ENCODE data around the gene TFPT. TPM values are rescaled to one million over a fixed set of nuclear protein-coding genes. Genes with fewer than 3 reads are reported as not detected.
A peak's percentile ranks its signal among the peaks of the same experiment; 100 is the strongest.

Gene TFPT
- total and polyA plus RNA-seq, 2 of the 13 experiments (the other 11 are each of a cell fraction or from before 2014, with no cell fraction given): 8.4 to 10.7 TPM

GRCh38 chr19:54133312-54133956 lies 18.0 kb upstream of the TFPT start (continued):
- peak; percentile 48; the same call in 1 of the 2 replicates for TF ChIP-seq USF2 (IDR thresholded peaks at IDR 0.05; ENCODE audit: low read depth, low read length)
- TF ChIP-seq USF2 (CRISPR knock-in tag; IDR thresholded peaks at IDR 0.05; ENCODE audit: borderline replicate concordance): no peak
- TF ChIP-seq RERE (CRISPR knock-in tag; IDR thresholded peaks at IDR 0.05; ENCODE audit: low read depth): no peak
- no peak for TF ChIP-seq ZSCAN22 (CRISPR knock-in tag; IDR thresholded peaks at IDR 0.05)
- no peak for TF ChIP-seq ZNF367 (CRISPR knock-in tag; IDR thresholded peaks at IDR 0.05; ENCODE audit: borderline replicate concordance)
- 0 out of 4 replicates have a peak, but pooled peaks of 1 of the 2 experiments have one; percentile 9 for TF ChIP-seq POLR2A (IDR thresholded peaks at IDR 0.05; ENCODE audit: insufficient read depth in 1 of 2, low read depth in 2 of 2, low read length in 2 of 2)
- TF ChIP-seq ZBTB46 (CRISPR knock-in tag; IDR thresholded peaks at IDR 0.05; ENCODE audit: borderline replicate concordance): no peak
- TF ChIP-seq GLI4 (CRISPR knock-in tag; IDR thresholded peaks at IDR 0.05; ENCODE audit: borderline replicate concordance): no peak
- 0 out of 2 replicates have a peak, but pooled peaks have one; percentile 38 for TF ChIP-seq ZSCAN25 (CRISPR knock-in tag; IDR thresholded peaks at IDR 0.05)
- no peak for TF ChIP-seq ZNF362 (CRISPR knock-in tag; IDR thresholded peaks at IDR 0.05; ENCODE audit: borderline replicate concordance)
- no peak for TF ChIP-seq MTF2 (CRISPR knock-in tag; IDR thresholded peaks at IDR 0.05; ENCODE audit: borderline replicate concordance)
- TF ChIP-seq ZNF251 (CRISPR knock-in tag; IDR thresholded peaks at IDR 0.05): no peak
- TF ChIP-seq CREM (IDR thresholded peaks at IDR 0.05): no peak
- no peak for TF ChIP-seq CREM (CRISPR knock-in tag; IDR thresholded peaks at IDR 0.05)
- peak; percentile 89; the same call in 1 of the 2 replicates for TF ChIP-seq POLR2AphosphoS2 (IDR thresholded peaks at IDR 0.05; ENCODE audit: low read depth, low read length)
- TF ChIP-seq CCAR2 (optimal IDR thresholded peaks at IDR 0.05; ENCODE audit: low read depth, low read length): peak; percentile 87
- no peak for TF ChIP-seq ZFP62 (CRISPR knock-in tag; IDR thresholded peaks at IDR 0.05)
- no peak for TF ChIP-seq ZMYM3 (CRISPR knock-in tag; IDR thresholded peaks at IDR 0.05)
- TF ChIP-seq THYN1 (CRISPR knock-in tag; IDR thresholded peaks at IDR 0.05; ENCODE audit: borderline replicate concordance, low read depth): no peak
- TF ChIP-seq GTF2F1 (IDR thresholded peaks at IDR 0.05; ENCODE audit: low read length): peak; percentile 73; the same call in 1 of the 2 replicates
